Brain microvascular endothelial cell (primary cell): ENCODE measurements around the gene IL25.
"Not testable (repeated sequence)": the region's sequence is repeated elsewhere in the genome, so short reads cannot be mapped to it uniquely, and the experiment has no call there.

Experiments
- DNase-seq: peaks from one replicate; pipeline ENCODE4 v3.0.0-alpha.2; 2020
- H3K27ac ChIP-seq: fragments of 250-450 bp; sonication (Bioruptor Pico); 2 replicates; pipeline ENCODE4 v1.5.1; 2020; ENCODE audit warnings: mild to moderate bottlenecking, moderate library complexity
- H3K27me3 ChIP-seq: fragments of 250-450 bp; sonication (Bioruptor Pico); replicated peaks from 2 replicates; pipeline ENCODE4 v1.5.1; 2020; ENCODE audit warnings: mild to moderate bottlenecking
- H3K36me3 ChIP-seq: fragments of 250-450 bp; sonication (Bioruptor Pico); replicated peaks from 2 replicates; pipeline ENCODE4 v1.5.1; 2020; ENCODE audit warnings: mild to moderate bottlenecking
- H3K4me3 ChIP-seq: 2 replicates; pipeline ENCODE4 v1.5.1; 2011; ENCODE audit warnings: low read depth, mild to moderate bottlenecking, control low read depth, low read length, moderate library complexity
- CTCF ChIP-seq: IDR thresholded peaks from 2 replicates; pipeline ENCODE4 v1.5.1; 2011; ENCODE audit warnings: low read depth, mild to moderate bottlenecking, moderate library complexity, low read length, control low read depth, inconsistent platforms; ENCODE audit errors: missing control alignments
- in situ Hi-C: cut with HindIII; loops from 2 replicates; pipeline ENCODE4 v1.10.0; 2017; ENCODE audit warnings: low sequenced_read_pairs, low pct_ligation_motif_present

Gene IL25

GRCh38 chr14:23387916-23388882 is 15.6 kb downstream of the IL25 start:
- Histone ChIP-seq H3K4me3 (no peak overlapping the region), H3K27ac (no peak overlapping the region), H3K36me3 (no peaks in the 10 kb centered on the region), H3K27me3 (no peaks in the 10 kb centered on the region)
- in situ Hi-C loops, result no loop called here
- DNase-seq, result no peak
- TF ChIP-seq CTCF, result no peak

- DNase-seq, result no peak
- in situ Hi-C loops, result no loop called here
- TF ChIP-seq CTCF, result no peak
- Histone ChIP-seq H3K27me3 (no peaks in the 10 kb centered on the region), H3K36me3 (no peaks in the 10 kb centered on the region), H3K27ac (no peak overlapping the region), H3K4me3 (no peak overlapping the region)
These were observed 16.4 kb downstream of the IL25 start for GRCh38 chr14:23388996-23389395.

GRCh38 chr14:23389396-23389795 is 16.8 kb downstream of the IL25 start:
- DNase-seq, result no peak
- no peak for TF ChIP-seq CTCF
- no peaks in the 10 kb centered on the region for H3K27me3 ChIP-seq
- in situ Hi-C loops, result no loop called here
- H3K4me3 ChIP-seq, result no peak overlapping the region
- H3K27ac ChIP-seq, result no peak overlapping the region
- no peaks in the 10 kb centered on the region for H3K36me3 ChIP-seq

GRCh38 chr14:23389871-23390270 is 17.3 kb downstream of the IL25 start:
- H3K27me3 ChIP-seq, in situ Hi-C loops, H3K4me3 ChIP-seq: not testable (repeated sequence)

GRCh38 chr14:23392613-23393012 is 20.0 kb downstream of the IL25 start:
- in situ Hi-C loops, result no loop called here
- no peak for DNase-seq
- no peak for TF ChIP-seq CTCF
- no peaks in the 10 kb centered on the region for H3K36me3 ChIP-seq
- H3K27ac ChIP-seq, result no peak overlapping the region
- H3K4me3 ChIP-seq, result no peak overlapping the region
- no peaks in the 10 kb centered on the region for H3K27me3 ChIP-seq

More at GRCh38 chr14:23389871-23390270, 17.3 kb downstream of the IL25 start:
- not testable (repeated sequence) for H3K36me3 ChIP-seq, DNase-seq, H3K27ac ChIP-seq

GRCh38 chr14:23396126-23396525 is 23.5 kb downstream of the IL25 start:
- no peak for DNase-seq
- in situ Hi-C loops, result no loop called here
- no peaks in the 10 kb centered on the region for H3K27me3 ChIP-seq
- no peak overlapping the region for H3K4me3 ChIP-seq
- no peak overlapping the region for H3K27ac ChIP-seq
- TF ChIP-seq CTCF, result no peak
- H3K36me3 ChIP-seq, result no peaks in the 10 kb centered on the region
